ENCODE measurements around the gene RTL10.
A peak's percentile ranks its signal among the peaks of the same experiment; 100 is the strongest.
"Not testable (repeated sequence)": the region's sequence is repeated elsewhere in the genome, so short reads cannot be mapped to it uniquely, and the experiment has no call there.

RTL10 gene

DNA sequence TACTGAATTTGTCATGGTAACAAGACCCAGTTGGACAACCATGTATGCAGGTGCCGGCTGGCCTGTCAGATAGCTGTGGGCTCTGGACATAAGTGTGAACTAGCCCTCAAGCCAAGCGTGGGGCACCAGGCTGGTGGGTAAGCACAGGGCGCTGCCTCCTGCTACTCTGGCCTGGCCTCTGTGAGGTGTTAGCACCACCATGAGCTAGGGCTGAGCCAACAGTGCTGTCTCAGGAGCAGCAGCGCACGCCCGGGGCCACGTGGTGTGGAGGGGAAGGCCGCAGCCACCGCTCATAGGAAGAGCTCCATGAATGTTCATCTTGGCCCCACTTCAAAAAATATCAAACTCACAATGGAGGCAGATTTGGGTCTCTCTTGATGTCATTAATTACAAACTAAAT is 35.3 kb upstream of the RTL10 start:
- DNase-seq (ENCODE audit: low spot score), result no peak

DNA sequence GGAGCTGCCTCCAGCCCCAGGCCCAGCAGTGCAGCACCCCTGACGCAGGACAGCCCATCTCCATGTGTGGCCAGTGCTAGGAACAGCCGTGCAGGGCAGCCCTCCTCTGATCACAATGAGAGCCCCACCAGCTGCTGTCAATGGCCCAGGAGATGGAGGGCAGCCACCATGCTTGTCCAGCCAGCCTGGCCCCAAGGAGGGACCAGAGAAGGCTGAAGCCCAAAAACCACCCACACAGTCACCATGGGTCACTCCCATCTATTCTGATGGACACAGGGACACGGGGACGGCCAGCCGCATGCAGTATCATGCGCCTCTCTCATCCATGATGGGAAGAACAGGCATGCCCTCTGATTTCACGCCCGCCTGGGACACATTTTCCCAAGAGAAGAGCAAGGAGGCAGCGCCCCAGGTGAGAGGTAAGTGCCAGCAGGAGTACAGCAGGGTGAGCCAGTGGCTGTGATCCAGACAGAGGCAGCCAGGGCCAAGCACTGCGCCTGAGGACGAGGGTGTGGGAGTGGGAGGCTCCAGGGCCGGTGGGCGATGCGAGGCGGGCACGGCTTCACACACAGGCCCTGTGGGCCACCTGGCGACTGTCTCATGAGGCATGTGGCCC is 33.6 kb upstream of the RTL10 start:
- DNase-seq (ENCODE audit: low spot score), result no peak

DNA sequence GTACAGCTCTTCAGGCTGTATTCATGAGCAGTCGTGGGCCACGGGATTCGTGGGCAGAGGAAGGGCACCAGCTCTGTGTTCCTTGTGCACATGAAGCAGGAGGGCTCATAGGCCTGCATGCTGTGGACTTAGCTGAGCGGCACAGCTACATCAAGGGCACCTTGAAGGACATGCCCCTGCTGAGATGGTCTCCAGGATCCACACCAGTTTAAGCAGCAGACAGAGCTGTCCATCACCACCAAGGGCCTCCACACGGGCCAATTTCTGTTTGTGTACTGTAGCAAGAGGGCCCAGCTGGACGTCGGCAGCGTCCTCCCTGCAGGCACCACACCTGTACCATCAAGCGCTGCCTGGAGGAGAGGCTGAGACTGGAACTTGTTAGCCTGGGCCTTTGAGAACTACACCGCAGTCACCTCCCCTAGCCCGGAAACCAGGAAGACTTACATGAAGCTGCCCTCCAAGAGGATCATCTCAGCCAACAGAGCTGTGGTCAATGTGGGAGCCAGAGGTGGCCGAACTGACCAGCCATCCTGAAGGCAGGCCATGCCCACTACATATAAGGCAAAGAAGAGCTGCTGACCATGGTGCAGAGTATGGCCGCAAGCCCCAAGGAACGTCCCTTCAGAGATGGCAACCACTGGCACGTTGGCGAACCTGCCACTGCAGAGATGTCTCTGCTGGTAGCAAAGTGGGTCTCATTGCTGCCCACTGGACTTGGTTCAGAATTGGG is 32.7 kb upstream of the RTL10 start:
- DNase-seq (ENCODE audit: low spot score), result no peak

- DNase-seq (ENCODE audit: low spot score), result no peak
These were observed 32.1 kb upstream of the RTL10 start for GRCh38 chr22:19886605-19887255.

DNA sequence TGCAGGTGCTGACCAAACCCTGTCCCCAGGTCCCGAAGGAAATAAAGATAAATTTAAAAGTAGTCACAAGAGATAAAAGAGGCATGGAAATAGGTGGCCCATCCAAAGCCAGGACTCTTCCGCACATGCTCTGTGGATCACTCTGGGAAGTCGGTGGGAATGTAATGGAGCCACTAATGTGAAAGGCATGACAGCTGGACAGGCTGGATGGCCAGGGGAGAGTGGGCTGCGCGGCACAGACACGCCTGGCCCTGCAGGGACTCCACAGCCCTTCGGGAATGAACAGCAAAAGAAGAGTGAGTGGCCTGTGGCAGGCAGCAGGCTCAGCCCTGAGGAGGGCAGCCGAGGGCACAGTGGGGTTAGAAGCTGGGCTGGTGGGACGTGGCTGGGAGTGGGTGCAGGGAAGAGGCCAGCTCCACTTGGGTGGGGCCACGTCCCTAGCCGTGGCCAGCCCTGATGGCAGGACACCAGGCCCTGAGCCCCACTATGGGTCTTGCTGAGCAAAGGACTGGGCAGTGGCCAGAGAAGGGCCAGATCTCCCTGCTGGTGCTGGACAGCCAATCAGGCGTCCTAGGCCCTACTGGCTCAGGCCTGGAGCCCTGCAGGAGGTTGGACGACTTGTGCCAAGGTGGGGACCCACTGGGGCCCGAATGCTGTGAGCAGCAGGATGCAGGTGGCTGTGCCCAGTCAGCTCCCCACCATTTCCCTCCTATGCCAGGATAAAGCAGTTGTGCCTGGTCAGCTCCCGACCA is 31.3 kb upstream of the RTL10 start:
- no peak for DNase-seq (ENCODE audit: low spot score)

DNA sequence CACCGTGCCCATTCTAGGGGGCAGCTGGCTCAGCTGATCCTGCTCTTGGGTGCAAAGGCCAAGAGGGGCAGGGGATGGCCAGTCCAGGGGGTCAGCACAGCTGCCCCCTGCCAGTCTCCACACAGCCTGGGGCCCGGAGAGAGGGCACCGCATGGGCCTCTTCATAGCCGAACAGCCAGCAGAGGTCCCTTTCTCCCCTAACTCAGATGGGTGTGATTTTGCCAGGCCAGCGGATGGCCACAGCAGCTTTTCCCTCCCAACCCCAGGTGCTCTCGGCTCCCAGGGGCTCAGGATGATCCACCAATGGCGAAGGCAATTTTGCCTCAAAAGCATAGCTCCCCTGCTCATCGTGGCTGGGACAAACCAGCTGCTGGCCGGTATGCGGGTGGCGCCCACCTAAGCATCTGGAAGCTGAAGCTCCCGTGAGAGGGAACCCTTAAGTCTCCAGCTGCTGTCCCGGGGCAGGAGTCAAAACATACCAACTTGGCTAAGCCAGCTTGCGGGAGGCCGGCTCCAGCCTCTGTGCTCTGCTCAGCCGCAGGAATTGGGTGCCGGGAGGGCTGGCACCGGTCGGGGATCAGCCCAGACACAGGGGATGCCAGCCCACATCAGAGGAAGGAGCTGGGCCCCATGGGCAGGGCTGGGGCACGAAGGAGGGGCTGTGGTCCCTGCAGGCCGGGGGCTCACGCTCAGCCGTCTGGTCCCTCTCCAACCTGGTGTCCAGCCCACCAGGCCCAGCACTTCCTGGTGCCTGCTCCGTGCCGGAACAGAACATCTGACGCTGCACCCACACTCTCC is 30.5 kb upstream of the RTL10 start:
- no peak for DNase-seq (ENCODE audit: low spot score)

GRCh38 chr22:19884161-19884953 is 29.7 kb upstream of the RTL10 start:
- no peak for DNase-seq (ENCODE audit: low spot score)

- not testable (repeated sequence) for DNase-seq (ENCODE audit: low spot score)
These were observed 28.8 kb upstream of the RTL10 start for GRCh38 chr22:19883446-19883845.

DNA sequence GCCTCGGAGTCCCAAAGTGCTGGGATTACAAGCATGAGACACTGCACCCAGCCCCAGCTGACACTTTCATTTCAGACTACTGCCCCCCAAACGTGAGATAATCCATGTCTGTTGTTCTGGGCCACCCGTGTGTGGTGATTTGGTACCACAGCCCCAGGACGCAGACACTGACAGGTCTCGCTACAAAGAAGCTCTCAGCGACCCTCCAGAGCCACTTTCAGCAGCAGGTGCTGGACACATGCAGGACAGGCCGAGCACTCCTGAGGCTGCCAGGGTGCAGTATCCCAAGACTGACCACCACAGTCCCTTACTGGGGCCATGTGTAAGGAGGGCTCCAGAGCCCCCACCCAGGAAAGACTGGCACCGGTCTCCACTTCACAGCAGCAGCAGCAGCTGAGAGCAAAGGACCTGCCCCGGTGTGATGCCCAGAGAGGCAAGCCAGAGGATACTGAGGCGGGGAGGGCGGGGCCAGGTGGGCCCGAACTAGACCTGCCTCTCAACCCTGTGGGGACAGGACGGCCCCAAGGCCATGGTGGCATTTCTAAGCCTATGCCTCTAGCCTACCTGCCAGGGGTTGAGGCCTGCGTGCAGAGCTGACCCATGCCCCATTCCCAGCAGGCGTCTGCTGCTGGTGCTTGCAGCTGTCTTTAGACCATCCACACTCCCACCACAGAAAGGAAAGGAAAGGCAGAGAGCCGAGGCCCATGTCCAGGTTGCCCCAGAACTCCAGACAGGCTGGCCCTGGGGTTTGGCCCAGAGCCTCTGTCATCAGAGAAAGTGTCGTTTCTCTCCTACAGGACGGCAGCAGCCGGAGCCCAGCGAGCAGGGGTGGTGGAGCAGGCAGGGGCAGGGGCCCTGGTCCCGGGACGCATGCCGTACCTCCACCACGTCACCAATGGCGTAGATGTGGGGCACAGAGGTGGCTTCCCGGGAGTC is 28.0 kb upstream of the RTL10 start:
- no peak for DNase-seq (ENCODE audit: low spot score)

- peak; percentile 98 for DNase-seq (ENCODE audit: low spot score)
These were observed 26.3 kb upstream of the RTL10 start for GRCh38 chr22:19880786-19881569.

DNA sequence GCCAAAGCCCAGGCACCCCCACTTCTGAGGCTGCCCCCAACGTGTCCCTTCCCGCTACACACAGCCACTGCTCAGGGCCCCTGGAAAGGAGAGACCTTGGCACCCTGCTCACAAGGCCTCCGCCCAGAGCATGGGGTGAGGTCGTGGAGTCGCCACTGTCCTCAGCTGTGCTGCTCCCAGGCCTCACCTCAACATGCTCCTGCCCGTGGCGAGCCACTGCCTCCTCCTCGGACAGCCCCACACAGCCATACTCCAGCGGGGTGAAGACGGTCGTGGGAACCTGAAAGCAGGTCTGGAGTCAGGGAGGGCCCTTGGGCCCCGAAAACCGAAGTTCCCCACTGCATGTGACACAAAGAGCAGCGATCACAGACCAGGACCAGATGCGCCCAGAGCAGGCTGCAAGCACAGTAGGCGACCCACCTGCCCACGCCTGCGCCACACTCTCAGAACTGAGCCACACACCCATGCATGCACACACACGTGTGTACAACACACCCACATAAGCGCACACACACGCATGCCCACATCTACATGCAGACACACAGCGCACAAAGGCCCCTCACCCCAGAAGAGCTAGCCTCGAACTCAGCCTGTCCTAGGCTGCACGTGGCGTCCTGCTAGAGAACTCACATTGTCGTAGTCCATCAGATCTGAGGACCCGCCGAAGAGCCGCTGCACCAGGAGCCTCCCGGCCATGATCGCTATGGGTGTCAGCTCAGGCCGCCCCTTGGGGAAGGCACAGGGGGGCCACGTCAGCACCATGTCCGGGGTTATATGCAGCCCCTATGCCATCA is 25.5 kb upstream of the RTL10 start:
- DNase-seq (ENCODE audit: low spot score), result no peak

GRCh38 chr22:19879643-19879991 is 24.9 kb upstream of the RTL10 start:
- no peak for DNase-seq (ENCODE audit: low spot score)

GRCh38 chr22:19879246-19879570 is 24.5 kb upstream of the RTL10 start:
- DNase-seq (ENCODE audit: low spot score), result no peak

DNA sequence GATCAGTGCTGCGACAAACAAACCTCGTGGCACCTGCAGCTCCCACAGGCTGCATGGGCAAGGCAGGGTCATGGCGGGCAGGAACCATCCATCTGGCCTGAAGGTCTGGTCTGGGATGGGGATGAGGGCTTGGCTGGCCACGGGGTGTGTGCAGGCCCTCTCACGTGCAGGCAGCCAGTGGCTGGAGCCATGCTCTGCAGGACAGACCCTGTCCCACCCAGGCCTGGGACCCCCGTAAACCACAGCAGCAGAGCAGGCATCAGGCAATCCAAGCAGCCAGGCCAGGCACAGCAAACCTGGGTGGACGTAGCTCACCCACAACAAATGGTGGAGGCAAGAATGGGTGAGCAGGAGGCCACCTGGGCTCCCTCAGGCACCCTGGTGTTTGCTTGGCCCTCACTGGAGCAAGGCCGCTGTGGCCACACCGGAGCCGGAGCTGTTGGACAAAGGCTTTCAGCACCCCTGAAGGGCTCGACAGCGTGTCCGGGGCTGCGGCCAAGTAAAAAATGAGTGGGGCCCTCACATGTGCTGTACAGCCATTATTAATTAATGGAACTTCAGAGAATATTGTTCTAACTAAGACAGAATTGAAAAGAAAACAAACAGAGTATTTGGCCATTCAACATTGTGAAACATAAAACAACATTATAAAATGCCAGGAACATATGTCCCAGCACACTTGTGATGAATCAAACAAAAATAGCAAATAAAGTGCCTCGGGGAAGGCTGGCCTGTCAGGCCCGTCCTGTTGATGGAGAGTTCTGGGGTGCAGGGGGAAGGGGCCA is 24.0 kb upstream of the RTL10 start:
- no peak for DNase-seq (ENCODE audit: low spot score)

- DNase-seq (ENCODE audit: low spot score), result no peak
These were observed 23.1 kb upstream of the RTL10 start for GRCh38 chr22:19877626-19878339.

DNA sequence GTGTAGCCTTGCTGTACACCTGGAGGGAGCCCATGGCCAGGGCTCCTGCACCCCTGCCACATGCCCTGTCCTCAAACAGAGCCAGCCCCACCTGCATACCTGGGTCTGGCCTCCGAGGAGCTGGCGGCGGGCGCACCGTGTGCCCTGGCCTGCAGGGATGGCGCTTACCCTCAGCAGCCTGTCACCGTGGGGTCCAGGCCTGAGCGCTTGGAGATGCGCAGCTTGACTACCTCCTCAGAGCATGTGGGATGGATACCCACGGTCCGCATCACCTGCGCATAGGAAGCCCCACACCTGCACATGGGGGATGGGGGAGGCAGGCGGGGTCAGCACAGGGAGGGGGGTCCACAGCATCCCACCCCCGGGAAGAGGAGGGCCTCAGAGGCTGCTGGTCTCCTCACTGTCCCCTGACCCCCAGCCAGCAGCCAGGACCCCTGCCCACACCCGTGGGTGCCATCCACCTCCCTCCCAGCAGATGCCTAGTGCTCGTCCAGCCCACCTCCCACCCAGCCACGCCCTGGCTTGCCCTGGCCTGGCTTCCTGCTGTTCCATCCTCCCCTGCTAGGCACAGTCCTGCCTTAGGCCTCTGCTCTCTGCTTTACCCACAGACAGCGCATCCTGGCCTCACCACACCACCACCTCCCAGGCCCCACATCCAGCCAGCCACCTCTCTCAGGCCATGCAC is 22.4 kb upstream of the RTL10 start:
- DNase-seq (ENCODE audit: low spot score), result no peak

All from AG08396 (cell line).